Daoy (cell line): ENCODE measurements around the gene SF3B4. TPM values are rescaled to one million over a fixed set of nuclear protein-coding genes. Genes with fewer than 3 reads are reported as not detected.
"Not testable (repeated sequence)": the region's sequence is repeated elsewhere in the genome, so short reads cannot be mapped to it uniquely, and the experiment has no call there.

Experiments used
- DNase-seq: peaks from one replicate; pipeline ENCODE4 v3.0.0-alpha.2; 2015; ENCODE audit warnings: low read depth
- total RNA-seq: library from RNA; depleted of rRNA; stranded (reverse); fragments of >200 nt; shearing (Covaris generic); gene quantifications from 2 replicates; pipeline ENCODE4 v1.2.3, GENCODE V29; 2014; rRNA removed

SF3B4 gene
- total RNA-seq, 1 experiment from 2014 or later = 16.2 TPM

- peak; percentile 88 for DNase-seq
Measured at GRCh38 chr1:149888247-149888998, 39.2 kb downstream of the SF3B4 start.

GRCh38 chr1:149887456-149888246, 40.0 kb downstream of the SF3B4 start:
- DNase-seq = peak; percentile 94

- not testable (repeated sequence) for DNase-seq
Measured at GRCh38 chr1:149887196-149887455, 40.5 kb downstream of the SF3B4 start.

- peak; percentile 98 for DNase-seq
Measured at GRCh38 chr1:149886396-149887195, 41.0 kb downstream of the SF3B4 start.

GRCh38 chr1:149886121-149886395, 41.5 kb downstream of the SF3B4 start:
- not testable (repeated sequence) for DNase-seq

- DNase-seq = peak; percentile 94
Measured at GRCh38 chr1:149885339-149886120, 42.1 kb downstream of the SF3B4 start.

GRCh38 chr1:149884433-149885338, 42.9 kb downstream of the SF3B4 start:
- peak; percentile 54 for DNase-seq

- no peak for DNase-seq
Measured at GRCh38 chr1:149883598-149884247, 43.9 kb downstream of the SF3B4 start.

GRCh38 chr1:149881876-149882275, 45.7 kb downstream of the SF3B4 start:
- no peak for DNase-seq

GRCh38 chr1:149879556-149879955, 48.0 kb downstream of the SF3B4 start:
- DNase-seq = no peak

GRCh38 chr1:149877211-149877946, 50.2 kb downstream of the SF3B4 start:
- no peak for DNase-seq

Other genes with a start within 250 kb of the SF3B4 start
- not detected in 2 replicates for gene FCGR1A, start 145.1 kb downstream of the SF3B4 start, total RNA-seq
- 5.9 and 11.0 TPM in 2 replicates for gene BOLA1, start 28.2 kb downstream of the SF3B4 start, total RNA-seq
- 8.8 and 9.0 TPM in 2 replicates for gene SV2A, start 10.0 kb downstream of the SF3B4 start, total RNA-seq
- gene MTMR11, start 9.1 kb upstream of the SF3B4 start, total RNA-seq = 2.9 and 3.7 TPM in 2 replicates
- gene OTUD7B, start 82.9 kb upstream of the SF3B4 start, total RNA-seq = 12.8 and 13.0 TPM in 2 replicates
- gene VPS45, start 140.0 kb upstream of the SF3B4 start, total RNA-seq = 48.5 and 53.0 TPM in 2 replicates
- 66.9 and 75.8 TPM in 2 replicates for gene PLEKHO1, start 222.1 kb upstream of the SF3B4 start, total RNA-seq